Measurements from ENCODE around the gene SLC41A3. TPM values are rescaled to one million over a fixed set of nuclear protein-coding genes. Genes with fewer than 3 reads are reported as not detected.
"Not testable (repeated sequence)": the region's sequence is repeated elsewhere in the genome, so short reads cannot be mapped to it uniquely, and the experiment has no call there.

Gene SLC41A3
- total RNA-seq, 1 donor from 2014 or later, result 74.1 TPM

DNA sequence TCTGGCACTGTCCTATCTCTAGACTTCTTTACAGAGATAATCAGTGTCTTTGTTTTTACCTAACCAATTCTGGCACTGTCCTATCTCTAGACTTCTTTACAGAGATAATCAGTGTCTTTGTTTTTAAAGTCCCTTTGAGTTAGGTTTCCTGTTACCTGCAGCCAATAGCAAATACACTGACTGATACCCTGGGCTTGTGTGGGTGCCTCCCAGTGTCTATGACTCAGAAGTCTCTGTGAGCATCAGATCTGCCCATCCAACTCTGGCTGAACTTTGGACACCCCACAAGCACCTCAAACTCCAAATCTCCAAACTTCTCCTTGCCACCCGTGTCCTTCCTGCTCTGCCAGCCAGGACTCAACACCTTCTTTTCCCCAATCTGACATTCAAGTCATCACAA is 30.4 kb downstream of the SLC41A3 start:
- no peak for DNase-seq

- DNase-seq, result no peak
These were observed 31.5 kb downstream of the SLC41A3 start for GRCh38 chr3:126052196-126053058.

GRCh38 chr3:126051741-126052140 is 32.2 kb downstream of the SLC41A3 start:
- DNase-seq, result no peak

DNA sequence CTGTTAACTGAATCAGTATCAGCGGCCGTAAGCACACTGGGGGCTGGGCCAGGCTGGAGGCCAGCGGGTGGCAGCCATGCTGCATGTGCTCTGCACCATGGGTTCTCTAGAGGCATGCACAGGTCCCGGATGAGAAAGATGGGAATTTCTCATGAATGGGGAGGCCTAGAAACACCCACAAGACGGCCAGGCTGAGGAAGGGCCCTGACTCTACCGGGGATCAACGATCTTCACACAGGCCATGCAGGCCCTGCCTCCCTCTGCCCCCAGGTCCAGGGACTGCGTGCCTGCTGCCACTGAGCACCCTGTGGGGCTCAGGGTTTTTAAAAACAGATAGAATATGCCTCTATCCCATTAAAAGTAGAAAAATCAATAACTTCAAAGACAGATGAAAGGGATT is 32.7 kb downstream of the SLC41A3 start:
- DNase-seq, result no peak

- no peak for DNase-seq
These were observed 33.3 kb downstream of the SLC41A3 start for GRCh38 chr3:126050626-126051025.

DNA sequence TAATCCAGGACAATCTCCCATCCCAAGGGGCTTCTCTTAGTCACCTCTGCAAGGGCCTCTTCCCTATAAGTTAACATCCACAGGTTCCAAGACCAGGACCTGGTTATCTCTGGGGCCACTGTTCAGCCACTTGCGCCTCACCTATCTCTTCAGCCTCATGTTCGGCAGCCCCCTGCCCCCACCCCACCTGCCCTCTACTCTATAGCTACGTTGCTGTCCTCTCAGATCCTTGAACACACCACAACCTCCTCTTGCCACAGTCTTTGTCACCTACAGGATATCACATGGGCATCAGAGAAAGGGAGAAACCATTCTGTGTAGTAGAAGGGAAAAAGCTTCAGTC is 33.9 kb downstream of the SLC41A3 start:
- no peak for DNase-seq

- DNase-seq, result no peak
These were observed 34.5 kb downstream of the SLC41A3 start for GRCh38 chr3:126049289-126050049.

GRCh38 chr3:126040386-126040785 is 43.5 kb downstream of the SLC41A3 start:
- no peak for DNase-seq

DNA sequence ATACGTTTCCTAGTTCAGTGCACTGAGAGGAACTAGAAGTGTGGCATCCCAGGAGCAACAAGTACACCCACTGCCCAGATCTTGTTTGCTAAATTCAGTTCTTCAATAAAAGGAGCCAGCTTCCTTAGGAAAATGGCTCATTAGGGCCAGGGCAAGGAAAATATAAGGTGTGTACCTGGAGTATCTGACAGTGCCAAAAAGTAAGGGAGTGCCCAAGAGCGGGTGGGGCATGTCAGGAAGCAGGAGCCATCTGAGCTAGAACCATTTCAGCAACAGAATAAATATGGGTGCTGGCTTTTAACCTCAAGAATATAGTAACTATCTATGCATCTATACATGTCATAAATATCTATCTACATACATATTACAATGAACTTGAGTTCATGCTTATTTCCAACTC is 44.1 kb downstream of the SLC41A3 start:
- no peak for DNase-seq

DNA sequence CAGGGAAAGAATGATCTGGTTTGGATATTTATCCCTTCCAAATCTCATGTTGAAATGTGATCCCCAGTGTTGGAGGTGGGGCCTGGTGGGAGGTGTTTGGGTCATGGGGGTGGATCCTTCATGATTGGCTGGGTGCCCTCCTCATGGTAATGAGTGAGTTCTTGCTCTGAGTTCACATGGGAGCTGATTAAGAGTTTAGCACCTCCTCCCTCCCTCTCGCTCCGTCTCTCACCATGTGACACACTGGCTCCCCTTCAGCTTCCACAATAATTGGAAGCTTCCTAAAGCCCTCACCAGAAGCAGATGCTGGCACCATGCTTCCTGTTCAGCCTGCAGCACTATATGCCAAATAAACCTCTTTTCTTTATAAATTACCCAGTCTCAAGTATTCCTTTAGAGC is 45.1 kb downstream of the SLC41A3 start:
- not testable (repeated sequence) for DNase-seq

DNA sequence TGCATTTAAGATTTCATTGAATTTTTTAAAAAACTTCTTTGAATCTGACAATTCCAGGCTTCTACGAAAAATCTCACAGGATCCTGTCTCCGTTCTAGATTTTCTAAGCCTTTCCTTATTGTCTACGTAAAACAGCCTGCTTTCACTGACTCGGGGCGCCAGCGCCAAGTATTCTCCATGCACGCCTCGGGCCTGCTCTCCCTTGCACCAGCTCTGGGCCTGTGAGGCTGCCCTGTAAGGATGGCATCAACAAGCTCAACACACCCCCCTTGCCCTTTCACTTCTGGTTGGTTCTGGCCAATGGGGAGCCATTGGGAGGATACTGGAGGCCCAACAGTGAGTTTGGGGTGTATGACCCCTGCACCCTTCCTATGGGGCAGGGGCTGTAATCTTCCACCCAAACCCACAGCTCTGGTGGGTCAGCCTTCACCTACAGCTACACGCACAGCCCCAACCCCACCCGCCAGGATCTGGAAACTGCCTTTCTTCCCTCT is 47.8 kb downstream of the SLC41A3 start:
- no peak for DNase-seq

DNA sequence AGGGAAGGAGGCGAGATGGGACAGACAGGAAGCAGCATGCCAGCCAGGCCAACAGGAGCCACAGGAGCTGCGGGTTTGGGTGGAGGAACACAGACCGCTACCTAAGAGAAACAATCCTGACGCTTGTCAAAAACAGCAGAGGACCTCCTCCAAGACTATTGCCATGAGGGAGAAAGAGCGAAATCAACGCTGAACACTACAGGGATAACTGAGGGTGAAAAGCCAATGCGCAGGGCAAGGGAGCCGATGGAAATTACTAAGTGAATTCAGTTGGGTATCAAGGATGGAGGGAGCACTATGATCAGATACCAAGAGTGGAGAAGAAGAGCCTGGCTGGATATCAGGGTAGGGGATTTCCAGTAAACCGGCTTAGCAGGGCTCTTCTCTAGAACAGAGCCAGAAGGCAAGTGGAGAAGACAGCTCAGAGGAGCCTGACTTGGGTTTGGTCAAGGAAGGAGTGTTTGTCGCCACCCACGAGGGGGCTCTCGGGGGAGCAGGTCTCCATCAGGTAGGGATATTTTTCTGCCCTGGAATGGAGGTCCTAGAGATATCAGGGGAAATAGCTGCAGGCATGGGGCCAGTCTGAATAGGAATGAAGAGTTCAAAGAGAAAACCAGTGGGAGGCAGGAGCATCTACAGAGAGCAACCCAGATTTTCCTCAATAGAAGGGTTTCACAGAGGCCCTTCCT is 48.4 kb downstream of the SLC41A3 start:
- DNase-seq, result no peak

GRCh38 chr3:126034481-126035361 is 49.2 kb downstream of the SLC41A3 start:
- no peak for DNase-seq

- no peak for DNase-seq
These were observed 50.2 kb downstream of the SLC41A3 start for GRCh38 chr3:126033765-126034164.

DNA sequence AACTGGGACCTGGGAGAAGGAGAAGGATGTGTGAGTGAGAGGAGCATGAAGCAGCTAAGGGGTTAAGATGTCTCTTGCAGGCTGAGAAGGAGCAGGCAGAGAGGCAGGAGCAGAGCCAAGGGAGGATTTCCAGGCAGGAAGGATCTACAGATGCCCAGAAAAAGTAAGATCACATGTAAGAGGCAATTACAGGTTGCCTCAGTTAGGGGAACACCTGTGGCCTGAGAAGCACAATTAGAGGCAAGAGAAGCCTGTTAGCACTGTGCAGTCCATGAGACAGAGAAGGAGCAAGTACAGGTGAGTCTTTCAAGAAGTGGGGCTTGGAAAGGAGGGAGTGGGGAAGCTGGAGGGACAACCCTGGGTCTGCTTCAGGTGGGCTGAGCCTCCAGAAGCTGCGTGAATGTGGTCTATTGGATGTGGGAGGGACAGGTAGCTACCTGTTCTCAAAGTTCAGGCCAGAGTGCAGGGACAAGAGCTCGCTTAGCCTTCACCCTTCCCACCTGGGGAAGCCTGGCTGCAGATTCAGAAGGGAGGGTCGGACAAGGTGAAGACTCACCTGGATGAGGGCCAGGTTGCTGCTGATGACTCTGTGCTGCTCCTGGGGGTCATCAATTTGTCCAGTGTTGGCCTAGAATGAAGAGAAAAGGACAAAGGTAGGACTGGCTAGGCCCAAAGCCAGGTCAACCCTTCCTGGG is 50.7 kb downstream of the SLC41A3 start:
- no peak for DNase-seq

- no peak for DNase-seq
These were observed 51.9 kb downstream of the SLC41A3 start for GRCh38 chr3:126031981-126032471.

DNA sequence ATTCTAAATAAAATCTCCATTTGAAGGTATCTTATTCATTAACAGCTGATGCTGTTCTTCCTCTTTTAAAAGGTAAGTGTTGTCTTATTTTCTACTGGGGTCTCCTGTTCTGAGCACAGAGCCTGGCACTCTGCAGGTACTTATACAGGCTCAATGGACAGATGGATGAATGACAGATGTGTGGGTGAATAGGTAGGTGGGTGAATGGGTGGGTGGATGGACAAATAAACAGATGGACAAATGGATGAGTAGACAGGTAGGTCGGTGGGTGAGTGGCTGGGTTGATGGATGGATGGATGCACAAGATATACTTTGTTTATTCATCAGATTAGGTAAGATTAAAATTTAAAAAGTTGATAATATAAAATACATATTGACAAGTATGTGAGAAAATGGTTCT is 53.5 kb downstream of the SLC41A3 start:
- no peak for DNase-seq

- DNase-seq, result no peak
These were observed 54.7 kb downstream of the SLC41A3 start for GRCh38 chr3:126029241-126029640.

- DNase-seq, result no peak
These were observed 55.8 kb downstream of the SLC41A3 start for GRCh38 chr3:126028096-126028495.

DNA sequence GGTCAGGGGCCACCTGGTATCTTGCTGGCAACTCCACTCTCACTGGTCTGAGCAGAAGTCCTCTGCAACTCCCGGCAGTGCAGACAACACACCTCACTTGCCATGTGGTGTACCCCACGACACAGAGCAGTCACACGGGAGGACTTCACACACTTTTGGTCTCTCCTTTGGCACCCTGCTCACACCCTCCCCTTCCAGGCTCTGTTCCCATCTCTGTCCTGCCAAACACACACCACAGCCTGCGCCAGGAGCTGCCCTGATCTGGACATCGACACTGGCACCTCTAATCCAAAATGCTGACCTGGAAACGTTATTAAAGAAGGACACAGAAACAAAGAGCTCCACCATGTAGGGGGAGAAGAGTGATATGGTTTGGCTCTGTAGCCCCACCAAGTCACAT is 57.2 kb downstream of the SLC41A3 start:
- DNase-seq, result no peak

DNA sequence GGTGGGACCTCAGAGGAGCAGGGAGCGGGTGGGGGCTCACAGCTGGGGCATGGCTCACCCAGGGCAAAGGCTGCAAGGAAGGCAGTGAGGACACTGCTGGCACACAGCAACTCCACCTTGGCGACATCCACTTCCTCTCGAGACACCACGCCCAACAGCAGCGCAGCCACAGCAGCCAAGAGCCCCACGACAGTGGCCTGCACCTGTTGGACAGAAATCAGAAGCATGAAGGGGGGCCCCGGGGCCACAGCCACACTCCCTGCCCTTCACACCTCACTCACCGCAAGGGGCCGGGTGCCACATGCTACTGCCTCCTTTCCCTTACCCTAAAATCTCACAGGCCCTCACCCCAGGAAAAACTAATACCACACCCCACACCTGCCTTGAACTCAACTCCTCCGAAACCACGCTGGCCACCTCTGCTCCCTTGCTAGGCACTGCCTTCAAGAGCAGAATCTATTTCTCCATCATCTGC is 57.6 kb downstream of the SLC41A3 start:
- no peak for DNase-seq
